SJSA1 (cell line): ENCODE results near the gene CD27. TPM values are rescaled to one million over a fixed set of nuclear protein-coding genes. Genes with fewer than 3 reads are reported as not detected.
"Not testable (repeated sequence)": the region's sequence is repeated elsewhere in the genome, so short reads cannot be mapped to it uniquely, and the experiment has no call there.

ENCODE experiments used
- DNase-seq, 2 experiments: peaks; one replicate each; pipeline ENCODE4 v3.0.0-alpha.2; 2015 to 2020; ENCODE audit warnings: low spot score in 2 of 2, low read depth in 1 of 2
- H3K27ac ChIP-seq: fragments of 250-450 bp; sonication (Bioruptor Pico); 2 replicates; pipeline ENCODE4 v1.5.1; 2020; ENCODE audit warnings: mild to moderate bottlenecking, moderate library complexity
- H3K27me3 ChIP-seq: fragments of 250-450 bp; sonication (Bioruptor Pico); replicated peaks from 2 replicates; pipeline ENCODE4 v1.5.1; 2020; ENCODE audit warnings: mild to moderate bottlenecking, moderate library complexity
- H3K36me3 ChIP-seq: fragments of 250-450 bp; sonication (Bioruptor Pico); 2 replicates; pipeline ENCODE4 v1.5.1; 2020; ENCODE audit warnings: mild to moderate bottlenecking
- H3K4me1 ChIP-seq: fragments of 250-450 bp; sonication (Bioruptor Pico); replicated peaks from 2 replicates; pipeline ENCODE4 v1.6.1; 2021; ENCODE audit warnings: mild to moderate bottlenecking
- H3K4me3 ChIP-seq: fragments of 250-450 bp; sonication (Bioruptor Pico); 2 replicates; pipeline ENCODE4 v1.5.1; 2020; ENCODE audit warnings: mild to moderate bottlenecking
- H3K9me3 ChIP-seq: fragments of 250-450 bp; sonication (Bioruptor Pico); replicated peaks from 2 replicates; pipeline ENCODE4 v1.5.1; 2020; ENCODE audit warnings: mild to moderate bottlenecking
- total RNA-seq: library from RNA; depleted of rRNA; stranded (reverse); fragments of >200 nt; shearing (Covaris generic); gene quantifications from 2 replicates; pipeline ENCODE4 v1.2.3, GENCODE V29; 2014

The CD27 gene
- total RNA-seq, 1 experiment from 2014 or later, result not detected

- Histone ChIP-seq H3K4me1 (no peaks in the 10 kb centered on the region), H3K27ac (no peak overlapping the region), H3K27me3 (no peaks in the 10 kb centered on the region), H3K36me3 (peaks cover 93% of the 10 kb centered on the region), H3K4me3 (no peak overlapping the region), H3K9me3 (no peaks in the 10 kb centered on the region)
- no peak for DNase-seq
Observed at GRCh38 chr12:6461401-6462233, 16.9 kb downstream of the CD27 start.

DNA sequence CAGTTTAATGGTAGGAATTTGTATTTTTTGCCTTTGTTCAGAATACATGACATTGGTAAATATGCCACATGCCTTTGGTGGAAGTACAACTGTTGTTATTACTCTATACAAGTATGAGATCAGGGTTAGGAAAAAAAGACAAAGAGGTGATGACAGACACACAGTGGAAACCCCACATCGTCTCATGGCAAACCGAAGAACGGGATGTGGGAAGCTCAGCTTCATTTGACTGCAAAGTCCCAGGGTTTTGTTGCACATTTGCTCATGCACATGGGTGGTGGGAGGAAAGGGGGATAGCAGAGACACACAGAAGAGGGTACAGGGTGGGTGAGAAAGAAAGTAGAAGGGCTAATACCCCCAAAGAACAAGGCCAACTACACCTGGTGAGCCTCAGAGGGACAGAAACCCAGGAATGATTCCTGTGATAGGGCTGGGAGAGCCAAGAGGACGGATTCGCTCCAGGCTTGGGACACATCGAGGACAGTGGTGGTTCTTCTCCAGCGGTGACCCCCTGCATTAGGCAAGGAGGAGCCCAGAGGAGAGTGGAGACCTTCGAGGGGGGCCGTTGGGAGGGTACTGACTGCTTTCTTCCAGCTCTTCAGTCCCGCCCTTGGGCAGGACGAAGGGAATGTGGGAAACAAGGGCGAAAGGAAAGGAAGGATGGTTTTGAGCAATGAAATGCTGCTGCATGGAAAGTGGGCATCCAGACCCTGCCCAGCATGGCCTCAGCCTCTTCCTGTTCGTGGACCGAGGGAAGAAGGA is 17.7 kb downstream of the CD27 start:
- Histone ChIP-seq H3K27me3 (no peaks in the 10 kb centered on the region), H3K4me3 (no peak overlapping the region), H3K36me3 (peaks cover 89% of the 10 kb centered on the region), H3K27ac (no peak overlapping the region), H3K9me3 (no peaks in the 10 kb centered on the region), H3K4me1 (no peaks in the 10 kb centered on the region)
- no peak for DNase-seq

GRCh38 chr12:6463216-6463615 is 18.5 kb downstream of the CD27 start:
- Histone ChIP-seq H3K27me3 (no peaks in the 10 kb centered on the region), H3K4me3 (no peak overlapping the region), H3K4me1 (peaks cover 2% of the 10 kb centered on the region), H3K36me3 (peaks cover 88% of the 10 kb centered on the region), H3K9me3 (no peaks in the 10 kb centered on the region), H3K27ac (no peak overlapping the region)
- no peak for DNase-seq

GRCh38 chr12:6463858-6464257 is 19.1 kb downstream of the CD27 start:
- H3K27me3 ChIP-seq, result no peaks in the 10 kb centered on the region
- no peak overlapping the region for H3K4me3 ChIP-seq
- H3K4me1 ChIP-seq, result peaks cover 9% of the 10 kb centered on the region
- no peaks in the 10 kb centered on the region for H3K9me3 ChIP-seq
- no peak overlapping the region for H3K27ac ChIP-seq
- H3K36me3 ChIP-seq, result peaks cover 82% of the 10 kb centered on the region
- DNase-seq, result no peak

GRCh38 chr12:6464531-6464930 is 19.8 kb downstream of the CD27 start:
- Histone ChIP-seq H3K27me3 (no peaks in the 10 kb centered on the region), H3K27ac (no peak overlapping the region), H3K4me3 (no peak overlapping the region), H3K4me1 (peaks cover 16% of the 10 kb centered on the region), H3K9me3 (no peaks in the 10 kb centered on the region), H3K36me3 (peaks cover 75% of the 10 kb centered on the region)
- no peak for DNase-seq

DNA sequence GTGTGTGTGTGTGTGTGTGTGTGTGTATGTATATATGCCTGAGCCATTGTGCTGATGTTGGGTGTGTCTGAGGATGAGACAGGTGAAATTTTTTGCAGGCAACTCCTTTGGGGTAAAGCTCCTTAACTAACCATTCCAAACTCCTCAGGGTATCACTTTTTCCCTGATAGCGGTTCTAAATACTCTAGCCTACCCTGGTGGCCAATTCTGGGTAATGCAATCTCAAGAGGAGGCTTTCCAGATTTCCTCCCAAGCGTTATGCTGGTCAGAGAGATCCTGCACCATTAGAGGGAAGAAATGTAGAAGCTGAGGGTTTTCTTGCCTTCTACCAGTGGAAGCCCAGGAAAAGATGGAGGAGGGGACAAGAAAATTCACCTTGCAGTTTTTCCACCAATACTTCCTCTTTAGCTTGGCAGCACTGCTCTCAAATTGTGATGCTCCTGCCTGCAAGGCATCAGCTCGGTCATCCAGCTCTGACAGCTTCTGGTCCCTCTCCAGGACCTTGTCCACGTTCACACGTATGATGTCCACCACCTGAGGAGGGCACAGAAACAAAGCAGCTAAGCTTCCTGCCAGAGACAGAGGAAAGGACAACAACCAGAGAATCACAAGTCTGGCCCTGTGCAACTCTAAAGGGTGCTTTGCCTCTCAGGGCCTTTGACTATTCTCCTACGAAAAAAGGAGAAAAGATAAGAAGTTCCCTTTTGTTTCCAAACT is 20.9 kb downstream of the CD27 start:
- H3K27ac ChIP-seq, result no peak overlapping the region
- peak in 1 of 2 experiments; percentile 60 for DNase-seq
- H3K4me3 ChIP-seq, result no peak overlapping the region
- H3K27me3 ChIP-seq, result no peaks in the 10 kb centered on the region
- no peaks in the 10 kb centered on the region for H3K9me3 ChIP-seq
- peaks cover 65% of the 10 kb centered on the region for H3K36me3 ChIP-seq
- peaks cover 18% of the 10 kb centered on the region for H3K4me1 ChIP-seq

DNA sequence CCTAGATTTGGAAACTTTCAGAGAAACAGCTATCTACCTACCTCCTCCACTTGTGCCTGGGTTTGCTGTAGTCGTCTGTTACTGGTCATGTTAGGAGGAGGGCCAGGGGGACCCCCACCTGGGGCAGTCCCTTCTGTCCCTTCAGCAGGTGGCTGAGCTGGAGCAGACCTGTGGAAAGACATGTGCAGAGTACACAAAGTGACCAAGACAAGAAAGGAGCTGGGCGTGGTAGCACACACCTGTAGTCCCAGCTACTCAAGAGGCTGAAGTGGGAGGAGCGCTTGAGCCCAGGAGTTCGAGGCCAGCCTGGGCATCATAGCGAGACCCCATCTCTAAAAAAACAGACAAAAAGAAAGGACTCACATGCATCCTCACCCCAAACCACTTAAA is 21.4 kb downstream of the CD27 start:
- peaks cover 21% of the 10 kb centered on the region for H3K4me1 ChIP-seq
- no peak for DNase-seq
- no peak overlapping the region for H3K4me3 ChIP-seq
- no peaks in the 10 kb centered on the region for H3K27me3 ChIP-seq
- no peak overlapping the region for H3K27ac ChIP-seq
- peaks cover 60% of the 10 kb centered on the region for H3K36me3 ChIP-seq
- H3K9me3 ChIP-seq, result no peaks in the 10 kb centered on the region

GRCh38 chr12:6466751-6467150 is 22.0 kb downstream of the CD27 start:
- Histone ChIP-seq H3K4me1 (peaks cover 24% of the 10 kb centered on the region), H3K36me3 (peaks cover 56% of the 10 kb centered on the region)
- H3K27ac ChIP-seq, H3K4me3 ChIP-seq, H3K9me3 ChIP-seq, DNase-seq, H3K27me3 ChIP-seq: not testable (repeated sequence)

DNA sequence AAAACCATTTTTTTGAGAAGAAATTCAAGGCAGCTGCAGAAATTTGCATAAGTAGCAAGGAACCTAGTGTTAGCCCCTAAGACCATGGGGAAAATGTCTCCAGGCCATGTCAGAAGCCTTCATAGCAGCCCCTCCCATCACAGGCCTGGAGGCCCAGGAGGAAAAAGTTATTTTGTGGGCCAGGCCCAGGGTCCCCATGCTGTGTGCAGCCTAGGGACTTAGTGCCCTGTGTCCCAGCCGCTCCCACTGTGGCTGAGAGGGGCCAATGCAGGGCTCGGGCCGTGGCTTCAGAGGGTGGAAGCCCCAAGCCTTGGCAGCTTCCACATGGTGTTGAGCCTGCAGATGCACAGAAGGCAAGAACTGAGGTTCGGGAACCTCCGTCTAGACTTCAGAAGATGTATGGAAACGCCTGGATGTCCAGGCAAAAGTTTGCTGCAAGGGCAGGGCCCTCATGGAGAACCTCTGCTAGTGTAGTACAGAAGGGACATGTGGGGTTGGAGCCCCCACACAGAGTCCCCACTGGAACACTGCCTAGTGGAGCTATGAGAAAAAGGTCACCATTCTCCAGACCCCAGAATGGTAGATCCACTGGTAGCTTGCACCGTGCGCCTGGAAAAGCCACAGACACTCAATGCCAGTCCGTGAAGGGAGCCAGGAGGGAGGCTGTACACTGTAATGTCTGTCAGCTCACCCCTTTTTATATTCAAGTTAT is 23.0 kb downstream of the CD27 start:
- not testable (repeated sequence) for H3K27me3 ChIP-seq, DNase-seq, H3K9me3 ChIP-seq, H3K4me3 ChIP-seq, H3K27ac ChIP-seq
- Histone ChIP-seq H3K4me1 (peaks cover 24% of the 10 kb centered on the region), H3K36me3 (peaks cover 46% of the 10 kb centered on the region)

- Histone ChIP-seq H3K4me1 (peaks cover 24% of the 10 kb centered on the region), H3K36me3 (peaks cover 41% of the 10 kb centered on the region), H3K4me3 (no peak overlapping the region), H3K27ac (no peak overlapping the region), H3K9me3 (no peaks in the 10 kb centered on the region), H3K27me3 (no peaks in the 10 kb centered on the region)
- no peak for DNase-seq
Observed at GRCh38 chr12:6468283-6468575, 23.5 kb downstream of the CD27 start.

- peak overlapping the region; percentile 54 for H3K4me3 ChIP-seq
- H3K9me3 ChIP-seq, result no peaks in the 10 kb centered on the region
- H3K27me3 ChIP-seq, result no peaks in the 10 kb centered on the region
- peaks cover 27% of the 10 kb centered on the region for H3K4me1 ChIP-seq
- no peak overlapping the region for H3K27ac ChIP-seq
- H3K36me3 ChIP-seq, result peaks cover 32% of the 10 kb centered on the region
- DNase-seq, result no peak
Observed at GRCh38 chr12:6469092-6469491, 24.3 kb downstream of the CD27 start.

DNA sequence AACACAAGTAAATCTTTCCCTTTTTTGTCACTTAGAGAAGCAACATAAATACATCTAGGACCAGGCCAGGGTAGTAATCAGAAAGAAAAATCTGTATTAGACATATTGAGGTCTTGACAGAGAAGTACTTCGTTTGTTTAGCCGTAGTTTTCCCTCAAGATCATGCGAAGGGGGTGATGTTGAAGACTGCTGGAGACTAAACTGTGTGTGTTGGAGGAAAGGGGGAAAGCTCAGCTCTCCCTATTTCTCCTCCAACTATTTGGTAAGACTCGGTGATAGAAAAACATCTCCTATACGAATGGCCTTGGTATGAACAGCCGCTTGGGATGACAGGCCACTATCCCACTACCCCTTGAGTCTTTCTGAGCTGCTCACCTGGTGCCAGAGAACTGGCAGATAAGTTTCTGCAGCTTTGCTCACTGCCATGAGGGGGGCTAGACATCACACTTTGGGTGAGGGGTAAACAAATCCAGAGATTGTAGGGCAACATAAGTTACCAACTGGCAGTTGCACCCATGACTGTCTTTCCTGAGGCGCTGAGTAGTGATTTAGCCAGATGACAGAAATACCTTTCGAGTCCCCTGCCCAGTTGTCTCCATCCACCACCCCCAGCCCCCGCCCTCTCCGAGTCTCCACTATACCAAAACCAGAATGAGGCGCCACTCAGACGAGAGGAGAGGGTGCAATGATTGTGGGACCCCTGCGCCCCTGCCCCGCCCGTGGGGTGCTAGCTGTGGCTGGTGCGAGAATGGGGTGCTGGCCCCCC is 25.0 kb downstream of the CD27 start:
- H3K27me3 ChIP-seq, result no peaks in the 10 kb centered on the region
- no peak for DNase-seq
- H3K9me3 ChIP-seq, result no peaks in the 10 kb centered on the region
- H3K4me1 ChIP-seq, result peaks cover 34% of the 10 kb centered on the region
- H3K27ac ChIP-seq, result no peak overlapping the region
- H3K36me3 ChIP-seq, result peaks cover 25% of the 10 kb centered on the region
- peak overlapping the region; percentile 54 for H3K4me3 ChIP-seq
